Adipocyte (in vitro differentiated cells): ENCODE measurements around the gene DOC2B.
"Not testable (repeated sequence)": the region's sequence is repeated elsewhere in the genome, so short reads cannot be mapped to it uniquely, and the experiment has no call there.

ENCODE experiments used
- DNase-seq: peaks from one replicate; pipeline ENCODE4 v3.0.0-alpha.2; 2015; ENCODE audit warnings: low read depth
- H3K27me3 ChIP-seq: replicated peaks from 2 replicates; pipeline ENCODE4 v1.7.0; 2013; ENCODE audit warnings: mild to moderate bottlenecking, low read length, moderate library complexity; ENCODE audit not compliant: control insufficient read depth, insufficient read depth
- H3K36me3 ChIP-seq: 2 replicates; pipeline ENCODE4 v1.7.0; 2013; ENCODE audit warnings: low read length, mild to moderate bottlenecking, moderate library complexity; ENCODE audit not compliant: control insufficient read depth, insufficient read depth, severe bottlenecking
- H3K4me1 ChIP-seq: 2 replicates; pipeline ENCODE4 v1.7.0; 2013; ENCODE audit warnings: mild to moderate bottlenecking, low read length, moderate library complexity; ENCODE audit not compliant: control insufficient read depth, insufficient read depth
- H3K4me3 ChIP-seq: 2 replicates; pipeline ENCODE4 v1.7.0; 2013; ENCODE audit warnings: mild to moderate bottlenecking, low read length, moderate library complexity
- H3K9ac ChIP-seq: 2 replicates; pipeline ENCODE4 v1.7.0; 2013; ENCODE audit warnings: mild to moderate bottlenecking, low read length, moderate library complexity
- H3K9me3 ChIP-seq: 2 replicates; pipeline ENCODE4 v1.7.0; 2013; ENCODE audit warnings: mild to moderate bottlenecking, low read length, moderate library complexity; ENCODE audit not compliant: control insufficient read depth

DOC2B gene

GRCh38 chr17:223723-224471, 42.4 kb upstream of the DOC2B start:
- Histone ChIP-seq H3K9ac (no peak overlapping the region), H3K36me3 (no peaks in the 10 kb centered on the region)
- no peak for DNase-seq

DNA sequence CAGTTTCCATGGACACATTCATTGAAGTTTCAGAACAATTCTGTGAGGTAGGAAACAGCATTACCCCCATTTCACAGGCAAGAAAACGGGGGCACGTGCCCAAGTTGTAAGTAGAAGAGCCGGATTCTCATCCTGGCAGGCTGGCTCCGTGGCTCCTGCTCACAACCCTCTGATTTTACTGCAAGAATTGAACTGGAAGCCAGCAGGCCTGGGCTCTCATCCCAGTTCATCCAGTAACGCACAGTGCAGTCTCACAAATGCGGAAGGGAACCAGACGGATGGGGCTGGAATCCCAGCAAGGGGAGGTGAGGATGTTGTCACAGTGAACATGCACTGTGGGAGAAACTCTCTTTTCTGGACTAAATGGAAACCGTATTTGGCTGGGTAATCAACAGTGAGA, 40.7 kb upstream of the DOC2B start:
- no peaks in the 10 kb centered on the region for H3K9me3 ChIP-seq
- DNase-seq, result no peak
- peaks cover 14% of the 10 kb centered on the region for H3K27me3 ChIP-seq
- H3K9ac ChIP-seq, result no peak overlapping the region
- no peaks in the 10 kb centered on the region for H3K4me1 ChIP-seq
- no peak overlapping the region for H3K4me3 ChIP-seq
- H3K36me3 ChIP-seq, result no peaks in the 10 kb centered on the region

More at GRCh38 chr17:223723-224471, 42.4 kb upstream of the DOC2B start:
- Histone ChIP-seq H3K9me3 (no peaks in the 10 kb centered on the region), H3K27me3 (peaks cover 14% of the 10 kb centered on the region), H3K4me1 (no peaks in the 10 kb centered on the region), H3K4me3 (no peak overlapping the region)

GRCh38 chr17:219696-220095, 38.2 kb upstream of the DOC2B start:
- no peaks in the 10 kb centered on the region for H3K27me3 ChIP-seq
- H3K36me3 ChIP-seq, result no peaks in the 10 kb centered on the region
- H3K4me3 ChIP-seq, result no peak overlapping the region
- no peak overlapping the region for H3K9ac ChIP-seq
- no peak for DNase-seq
- no peaks in the 10 kb centered on the region for H3K9me3 ChIP-seq
- no peaks in the 10 kb centered on the region for H3K4me1 ChIP-seq

DNA sequence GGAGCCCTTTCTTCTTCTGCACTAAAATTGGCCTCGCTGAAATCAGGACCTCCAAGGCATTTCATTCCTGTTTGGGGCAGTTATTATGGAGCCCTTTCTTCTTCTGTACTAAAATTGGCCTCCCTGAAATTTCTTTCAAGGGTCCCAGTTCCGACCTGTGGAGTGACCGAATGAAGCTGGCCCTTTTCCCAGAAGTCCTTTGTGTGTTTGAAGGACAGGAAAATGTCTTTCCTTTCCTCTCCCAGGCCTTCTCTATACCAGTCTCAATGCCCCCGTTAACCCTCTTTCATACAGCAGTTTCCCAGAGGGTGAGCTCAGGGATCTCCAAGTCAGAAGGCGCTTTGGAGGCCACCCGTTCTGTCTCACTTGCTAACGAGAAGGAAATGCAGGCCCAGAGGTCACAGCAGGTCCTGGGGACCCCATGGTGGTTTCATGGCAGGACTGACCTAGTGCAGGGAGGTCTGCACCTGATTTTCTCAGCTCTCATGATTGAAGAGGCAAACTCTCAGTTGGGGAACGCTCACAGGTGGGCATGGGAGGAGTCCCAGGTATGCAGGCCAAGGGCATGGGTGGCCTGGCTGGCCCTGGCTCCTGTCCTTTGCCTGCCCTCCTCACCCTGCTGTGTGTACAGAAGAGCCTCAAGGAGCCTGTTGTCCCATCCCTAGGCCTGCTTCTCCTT, 37.1 kb upstream of the DOC2B start:
- no peaks in the 10 kb centered on the region for H3K4me1 ChIP-seq
- H3K27me3 ChIP-seq, result no peaks in the 10 kb centered on the region
- no peak overlapping the region for H3K4me3 ChIP-seq
- no peak for DNase-seq
- H3K36me3 ChIP-seq, result no peaks in the 10 kb centered on the region
- no peaks in the 10 kb centered on the region for H3K9me3 ChIP-seq
- no peak overlapping the region for H3K9ac ChIP-seq

DNA sequence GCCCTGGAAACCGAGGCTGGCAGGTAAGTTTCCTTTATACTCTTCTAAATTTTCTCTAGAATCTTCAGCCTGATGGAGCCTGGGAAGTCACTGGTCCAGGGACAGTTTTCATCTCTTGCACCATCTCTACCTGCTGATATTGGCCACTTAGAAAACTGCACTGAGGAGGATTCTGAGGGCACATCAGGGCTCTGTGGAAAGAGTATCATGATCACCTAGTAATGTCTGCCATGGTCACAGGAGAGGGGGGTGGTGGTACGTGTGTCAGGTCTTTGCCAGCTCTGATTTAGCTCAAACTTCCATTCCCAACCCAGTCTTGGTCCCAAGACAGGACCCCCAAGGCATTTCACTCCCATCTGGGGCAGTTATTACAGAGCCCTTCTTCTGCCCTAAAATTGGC, 35.2 kb upstream of the DOC2B start:
- no peak for DNase-seq
- H3K9ac ChIP-seq, result no peak overlapping the region

DNA sequence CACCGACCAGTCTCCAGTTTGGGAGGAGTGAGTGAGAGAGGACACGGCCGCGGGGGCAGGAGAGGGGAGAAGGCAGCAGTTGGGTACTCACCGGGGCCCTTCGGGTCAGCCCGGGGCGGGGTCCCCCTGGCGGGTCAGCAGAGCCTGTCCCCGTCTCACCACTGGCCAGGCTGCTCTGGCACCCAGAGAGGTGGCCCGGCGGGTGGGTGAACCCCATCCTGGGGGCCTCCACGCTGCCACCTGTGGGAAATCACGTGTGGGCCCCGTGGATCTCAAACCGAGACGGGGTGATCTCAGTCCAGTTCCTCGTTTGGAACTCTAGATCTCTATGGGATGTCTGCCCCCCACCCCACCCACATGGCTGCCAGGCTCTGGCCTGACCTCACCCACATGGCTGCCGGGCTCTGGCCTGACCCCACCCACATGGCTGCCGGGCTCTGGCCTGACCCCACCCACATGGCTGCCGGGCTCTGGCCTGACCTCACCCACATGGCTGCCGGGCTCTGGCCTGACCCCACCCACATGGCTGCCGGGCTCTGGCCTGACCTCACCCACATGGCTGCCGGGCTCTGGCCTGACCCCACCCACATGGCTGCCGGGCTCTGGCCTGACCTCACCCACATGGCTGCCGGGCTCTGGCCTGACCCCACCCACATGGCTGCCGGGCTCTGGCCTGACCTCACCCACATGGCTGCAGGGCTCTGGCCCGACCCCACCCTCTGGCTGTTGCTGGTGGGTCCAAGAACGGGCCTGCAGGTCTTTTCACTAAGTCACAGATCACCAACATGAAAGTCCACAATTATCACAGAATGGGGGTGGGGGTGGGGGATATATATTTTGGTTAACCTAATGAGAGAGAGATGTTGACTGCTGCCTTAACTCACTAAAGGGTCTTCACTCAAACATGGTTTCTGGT, 34.4 kb upstream of the DOC2B start:
- not testable (repeated sequence) for H3K9ac ChIP-seq, H3K4me3 ChIP-seq, H3K4me1 ChIP-seq, H3K36me3 ChIP-seq, H3K27me3 ChIP-seq, H3K9me3 ChIP-seq, DNase-seq

More for the DNA sequence above, 35.2 kb upstream of the DOC2B start:
- Histone ChIP-seq H3K27me3 (no peaks in the 10 kb centered on the region), H3K36me3 (no peaks in the 10 kb centered on the region), H3K4me3 (no peak overlapping the region), H3K9me3 (no peaks in the 10 kb centered on the region), H3K4me1 (no peaks in the 10 kb centered on the region)

GRCh38 chr17:214881-215331, 33.5 kb upstream of the DOC2B start:
- DNase-seq, result no peak
- no peak overlapping the region for H3K9ac ChIP-seq
- H3K4me1 ChIP-seq, result no peaks in the 10 kb centered on the region
- no peaks in the 10 kb centered on the region for H3K36me3 ChIP-seq
- H3K4me3 ChIP-seq, result no peak overlapping the region
- no peaks in the 10 kb centered on the region for H3K27me3 ChIP-seq
- no peaks in the 10 kb centered on the region for H3K9me3 ChIP-seq

DNA sequence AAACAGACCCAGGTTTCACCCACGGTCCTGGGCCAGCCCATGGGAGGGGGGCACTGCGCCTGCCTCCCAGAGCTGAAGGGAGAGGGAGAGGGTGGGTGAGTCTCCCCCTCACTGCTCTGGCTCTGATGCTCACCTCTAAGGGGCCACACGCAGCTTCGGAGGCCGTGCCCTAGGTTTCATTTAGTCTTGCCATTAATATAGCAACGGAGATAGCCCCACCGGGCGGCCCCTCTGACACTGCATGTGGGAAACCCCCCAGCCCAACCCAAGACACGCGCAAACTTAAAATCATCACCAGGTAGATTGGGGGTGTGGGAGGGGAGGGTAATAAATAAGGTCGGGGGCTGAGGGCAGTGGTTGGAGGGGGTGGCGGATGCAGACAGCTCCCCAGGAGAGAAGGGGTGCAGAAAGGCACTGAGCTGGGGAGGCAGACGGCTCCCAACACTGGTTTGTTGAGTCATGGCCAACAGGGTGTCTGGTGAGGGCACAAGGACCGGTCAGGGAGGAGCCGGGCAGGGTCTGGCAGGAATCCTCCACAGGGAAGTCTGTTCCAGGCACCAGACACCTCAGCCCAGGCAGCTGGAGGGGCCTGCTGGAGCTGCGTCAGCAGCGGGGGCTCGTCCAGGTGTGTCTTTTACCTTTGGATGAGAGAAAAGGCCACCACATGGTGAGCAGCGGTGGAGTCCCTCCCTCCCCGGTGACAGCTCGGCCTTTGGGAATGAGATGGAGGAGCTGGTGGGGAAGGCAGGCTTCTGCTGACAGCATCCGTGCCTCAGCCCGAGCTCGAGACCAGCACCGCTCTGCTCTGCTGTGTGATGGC, 32.0 kb upstream of the DOC2B start:
- Histone ChIP-seq H3K27me3 (peaks cover 3% of the 10 kb centered on the region), H3K36me3 (no peaks in the 10 kb centered on the region), H3K4me1 (no peaks in the 10 kb centered on the region), H3K9ac (no peak overlapping the region), H3K4me3 (no peak overlapping the region), H3K9me3 (peaks cover 6% of the 10 kb centered on the region)
- no peak for DNase-seq

DNA sequence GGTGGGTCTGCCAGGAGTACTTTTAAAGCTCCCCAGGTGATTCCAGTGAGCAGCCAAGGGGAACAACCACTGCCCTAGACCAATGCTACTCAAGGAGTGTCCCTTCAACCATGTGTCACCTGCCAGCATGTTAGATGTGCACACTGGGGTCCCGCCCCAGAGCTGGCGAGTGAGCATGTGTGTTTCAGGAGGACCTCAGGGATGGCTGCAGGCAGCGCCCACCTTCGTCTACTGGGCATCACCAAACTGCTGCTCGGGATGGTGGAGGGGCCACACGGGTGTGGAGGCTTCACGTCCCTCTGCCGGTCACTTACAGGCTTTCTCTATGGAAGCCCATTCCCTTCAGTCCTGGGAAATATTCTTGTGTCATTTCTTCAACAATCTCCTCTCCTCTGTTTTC, 29.0 kb upstream of the DOC2B start:
- peaks cover 13% of the 10 kb centered on the region for H3K27me3 ChIP-seq
- H3K9ac ChIP-seq, result no peak overlapping the region
- H3K4me3 ChIP-seq, result no peak overlapping the region
- peaks cover 6% of the 10 kb centered on the region for H3K9me3 ChIP-seq
- no peak for DNase-seq
- H3K36me3 ChIP-seq, result no peaks in the 10 kb centered on the region
- H3K4me1 ChIP-seq, result no peaks in the 10 kb centered on the region

DNA sequence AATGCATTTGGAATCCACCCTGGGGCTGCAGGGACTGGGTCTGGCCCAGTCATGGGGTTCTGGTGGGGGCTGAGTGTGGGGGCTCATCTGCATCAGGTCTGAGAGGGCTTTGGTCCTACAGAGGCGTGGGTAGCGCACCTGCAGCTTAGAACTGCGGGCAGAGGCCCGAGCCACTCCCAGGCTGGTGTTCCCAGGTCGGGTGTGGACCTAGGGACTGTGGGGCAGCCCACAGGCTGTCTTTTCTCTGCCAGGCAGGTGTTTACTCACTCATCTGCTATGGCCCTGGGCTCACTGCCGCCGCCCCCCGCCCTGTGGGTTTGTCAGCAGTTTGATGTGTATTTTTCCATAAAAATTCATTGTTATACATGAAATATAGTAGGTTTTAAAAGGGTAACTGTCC, 27.0 kb upstream of the DOC2B start:
- H3K36me3 ChIP-seq, result no peaks in the 10 kb centered on the region
- H3K9me3 ChIP-seq, result peaks cover 6% of the 10 kb centered on the region
- H3K4me1 ChIP-seq, result no peaks in the 10 kb centered on the region
- H3K9ac ChIP-seq, result no peak overlapping the region
- peaks cover 27% of the 10 kb centered on the region for H3K27me3 ChIP-seq
- no peak for DNase-seq
- H3K4me3 ChIP-seq, result no peak overlapping the region
